Measurements from ENCODE around the gene CDH23. TPM values are rescaled to one million over a fixed set of nuclear protein-coding genes. Genes with fewer than 3 reads are reported as not detected.

CDH23 gene
- total and polyA plus RNA-seq, 2 donors (not counting 1 experiment from before 2014, with no cell fraction given) = 0.37 to 0.89 TPM

GRCh38 chr10:71610651-71611050 is 213.9 kb downstream of the CDH23 start:
- Histone ChIP-seq H3K79me2 (ENCODE audit: control insufficient read depth, insufficient read depth, low read length) (no peaks in the 10 kb centered on the region), H2AFZ (ENCODE audit: insufficient read depth, low read depth, low read length, poor library complexity, severe bottlenecking) (no peak overlapping the region), H3K36me3 (replicated peaks in 1 of 2; ENCODE audit: control extremely low read depth in 1 of 2, control insufficient read depth in 1 of 2, extremely low read depth in 1 of 2, insufficient read depth in 2 of 2, low read length in 1 of 2) (no peaks in the 10 kb centered on the region), H3K27ac (ENCODE audit: low read length in 2 of 2) (no peak overlapping the region), H3K27me3 (replicated peaks in 1 of 4; ENCODE audit: control extremely low read depth in 1 of 4, control insufficient read depth in 3 of 4, insufficient read depth in 4 of 4, low read length in 3 of 4) (peaks cover 0 to 19% (median 0%) of the 10 kb centered on the region in 4 experiments), H4K20me1 (ENCODE audit: control insufficient read depth, insufficient read depth, low read length, poor library complexity, severe bottlenecking) (no peaks in the 10 kb centered on the region), H3K4me3 (ENCODE audit: control extremely low read depth in 1 of 5, extremely low read depth in 1 of 5, insufficient read depth in 1 of 5, low read depth in 2 of 5, low read length in 4 of 5) (no peak overlapping the region), H3K4me2 (replicated peaks; ENCODE audit: low read depth, low read length, poor library complexity, severe bottlenecking) (no peak overlapping the region), H3K9ac (ENCODE audit: low read length) (no peak overlapping the region), H3K4me1 (ENCODE audit: control insufficient read depth in 2 of 2, insufficient read depth in 2 of 2, low read length in 2 of 2) (no peaks in the 10 kb centered on the region), H3K9me3 (ENCODE audit: control extremely low read depth in 1 of 3, control insufficient read depth in 2 of 3, insufficient read depth in 1 of 3, low read length in 2 of 3) (no peaks in the 10 kb centered on the region)
- TF ChIP-seq CTCF (IDR thresholded peaks at IDR 0.05) = no peak
- TF ChIP-seq EZH2 (IDR thresholded peaks at IDR 0.05; ENCODE audit: borderline replicate concordance, insufficient read depth, low read depth, low read length, poor library complexity, severe bottlenecking) = no peak
- Mint-ChIP-seq H3K4me3 (no peak overlapping the region), H3K9me3 (ENCODE audit: insufficient read depth) (no peaks in the 10 kb centered on the region), H3K4me1 (peaks cover 2% of the 10 kb centered on the region), H3K27ac (no peak overlapping the region), H3K27me3 (peaks cover 14% of the 10 kb centered on the region)
- CTCF ChIA-PET = interaction anchor here (1.3 to 9.5 kb wide), 2 partner anchors 89 to 294 kb away, joined by 3 to 79 read pairs; partner anchors contain the start of gene SLC29A3
- intact Hi-C loops (cut with micrococcal nuclease) = no loop called here
- POLR2A ChIA-PET = no interaction called here
- 72% methylated on average over 2 of the region's 3 CpGs for WGBS (ENCODE audit: insufficient coverage)
- ATAC-seq (ENCODE audit: low read depth) (no peak), DNase-seq (no peak)

- POLR2A ChIA-PET = no interaction called here
These were observed 214.4 kb downstream of the CDH23 start for GRCh38 chr10:71611131-71611530.

More at GRCh38 chr10:71611131-71611530, 214.4 kb downstream of the CDH23 start:
- Histone ChIP-seq H3K27ac (ENCODE audit: low read length in 2 of 2) (no peak overlapping the region), H4K20me1 (ENCODE audit: control insufficient read depth, insufficient read depth, low read length, poor library complexity, severe bottlenecking) (no peaks in the 10 kb centered on the region), H2AFZ (ENCODE audit: insufficient read depth, low read depth, low read length, poor library complexity, severe bottlenecking) (no peak overlapping the region), H3K9ac (ENCODE audit: low read length) (no peak overlapping the region), H3K4me1 (ENCODE audit: control insufficient read depth in 2 of 2, insufficient read depth in 2 of 2, low read length in 2 of 2) (no peaks in the 10 kb centered on the region), H3K36me3 (replicated peaks in 1 of 2; ENCODE audit: control extremely low read depth in 1 of 2, control insufficient read depth in 1 of 2, extremely low read depth in 1 of 2, insufficient read depth in 2 of 2, low read length in 1 of 2) (no peaks in the 10 kb centered on the region), H3K4me2 (replicated peaks; ENCODE audit: low read depth, low read length, poor library complexity, severe bottlenecking) (no peak overlapping the region), H3K9me3 (ENCODE audit: control extremely low read depth in 1 of 3, control insufficient read depth in 2 of 3, insufficient read depth in 1 of 3, low read length in 2 of 3) (no peaks in the 10 kb centered on the region), H3K79me2 (ENCODE audit: control insufficient read depth, insufficient read depth, low read length) (no peaks in the 10 kb centered on the region), H3K4me3 (ENCODE audit: control extremely low read depth in 1 of 5, extremely low read depth in 1 of 5, insufficient read depth in 1 of 5, low read depth in 2 of 5, low read length in 4 of 5) (no peak overlapping the region), H3K27me3 (replicated peaks in 1 of 4; ENCODE audit: control extremely low read depth in 1 of 4, control insufficient read depth in 3 of 4, insufficient read depth in 4 of 4, low read length in 3 of 4) (peaks cover 0 to 19% (median 0%) of the 10 kb centered on the region in 4 experiments)
- DNase-seq (no peak), ATAC-seq (ENCODE audit: low read depth) (no peak)
- TF ChIP-seq CTCF (IDR thresholded peaks at IDR 0.05) = no peak
- no peak for TF ChIP-seq EZH2 (IDR thresholded peaks at IDR 0.05; ENCODE audit: borderline replicate concordance, insufficient read depth, low read depth, low read length, poor library complexity, severe bottlenecking)
- H3K9me3 Mint-ChIP-seq (ENCODE audit: insufficient read depth) = no peaks in the 10 kb centered on the region
- peaks cover 14% of the 10 kb centered on the region for H3K27me3 Mint-ChIP-seq
- 100% methylated on average over 5 of the region's 5 CpGs for WGBS (ENCODE audit: insufficient coverage)
- H3K4me1 Mint-ChIP-seq = peaks cover 2% of the 10 kb centered on the region
- intact Hi-C loops (cut with micrococcal nuclease) = no loop called here
- CTCF ChIA-PET = interaction anchor here (9.5 kb wide), 1 partner anchor 295 kb away, joined by 79 read pairs; the partner anchor contains the start of gene SLC29A3
- H3K27ac Mint-ChIP-seq = no peak overlapping the region
- no peak overlapping the region for H3K4me3 Mint-ChIP-seq
